ENCODE data around the gene AGBL2. TPM values are rescaled to one million over a fixed set of nuclear protein-coding genes. Genes with fewer than 3 reads are reported as not detected.

The AGBL2 gene
- total and polyA plus RNA-seq, 2 donors (not counting 3 experiments of a cell fraction or from before 2014, with no cell fraction given) = 0.08 to 0.86 TPM

- Histone ChIP-seq H3K9me1 (replicated peaks; ENCODE audit: control insufficient read depth, extremely low read depth, insufficient read depth, low read length) (no peaks in the 10 kb centered on the region), H3K36me3 (ENCODE audit: control insufficient read depth in 2 of 2, extremely low read depth in 1 of 2, insufficient read depth in 2 of 2, low read length in 2 of 2) (no peaks in the 10 kb centered on the region), H3K4me3 (replicated peaks in 1 of 3; ENCODE audit: insufficient read depth in 1 of 3, low read depth in 1 of 3, low read length in 3 of 3) (no peak overlapping the region), H4K20me1 (replicated peaks; ENCODE audit: control insufficient read depth, extremely low read depth, insufficient read depth, low read length) (no peaks in the 10 kb centered on the region), H3K79me2 (ENCODE audit: control insufficient read depth, insufficient read depth, low read length) (no peaks in the 10 kb centered on the region), H3K27me3 (ENCODE audit: control insufficient read depth in 2 of 2, insufficient read depth in 2 of 2, low read length in 2 of 2) (peaks cover 0 to 3% of the 10 kb centered on the region in 2 experiments), H2AFZ (ENCODE audit: low read depth, low read length) (no peak overlapping the region), H3K9ac (replicated peaks; ENCODE audit: extremely low read depth, insufficient read depth, low read length) (no peak overlapping the region), H3K9me3 (replicated peaks; ENCODE audit: control insufficient read depth, insufficient read depth, low read length) (no peaks in the 10 kb centered on the region), H3K4me1 (ENCODE audit: control insufficient read depth, extremely low read depth, insufficient read depth, low read length) (no peaks in the 10 kb centered on the region), H3K4me2 (ENCODE audit: insufficient read depth, low read length) (no peak overlapping the region), H3K27ac (ENCODE audit: insufficient read depth, low read depth, low read length) (no peak overlapping the region)
- intact Hi-C loops (cut with micrococcal nuclease) = no loop called here
- no TSS peak for BruUV-seq (replicated peaks)
- CTCF ChIA-PET = interaction anchor here (1.2 kb wide), 1 partner anchor 15 kb away, joined by 3 read pairs; no protein-coding TSS in a partner anchor
- DNase-seq (ENCODE audit: low read depth, low spot score) = no peak
- dilution Hi-C loops (cut with MboI; ENCODE audit: extremely low pct_ligation_motif_present, low sequenced_read_pairs) = no loop called here
- FAIRE-seq = no peak
- POLR2A ChIA-PET = no interaction called here
- TF ChIP-seq, protein P1, sequence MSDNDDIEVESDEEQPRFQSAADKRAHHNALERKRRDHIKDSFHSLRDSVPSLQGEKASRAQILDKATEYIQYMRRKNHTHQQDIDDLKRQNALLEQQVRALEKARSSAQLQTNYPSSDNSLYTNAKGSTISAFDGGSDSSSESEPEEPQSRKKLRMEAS (IDR thresholded peaks at IDR 0.05; ENCODE audit: insufficient read depth, insufficient read length) = no peak
- TF ChIP-seq, protein P2, sequence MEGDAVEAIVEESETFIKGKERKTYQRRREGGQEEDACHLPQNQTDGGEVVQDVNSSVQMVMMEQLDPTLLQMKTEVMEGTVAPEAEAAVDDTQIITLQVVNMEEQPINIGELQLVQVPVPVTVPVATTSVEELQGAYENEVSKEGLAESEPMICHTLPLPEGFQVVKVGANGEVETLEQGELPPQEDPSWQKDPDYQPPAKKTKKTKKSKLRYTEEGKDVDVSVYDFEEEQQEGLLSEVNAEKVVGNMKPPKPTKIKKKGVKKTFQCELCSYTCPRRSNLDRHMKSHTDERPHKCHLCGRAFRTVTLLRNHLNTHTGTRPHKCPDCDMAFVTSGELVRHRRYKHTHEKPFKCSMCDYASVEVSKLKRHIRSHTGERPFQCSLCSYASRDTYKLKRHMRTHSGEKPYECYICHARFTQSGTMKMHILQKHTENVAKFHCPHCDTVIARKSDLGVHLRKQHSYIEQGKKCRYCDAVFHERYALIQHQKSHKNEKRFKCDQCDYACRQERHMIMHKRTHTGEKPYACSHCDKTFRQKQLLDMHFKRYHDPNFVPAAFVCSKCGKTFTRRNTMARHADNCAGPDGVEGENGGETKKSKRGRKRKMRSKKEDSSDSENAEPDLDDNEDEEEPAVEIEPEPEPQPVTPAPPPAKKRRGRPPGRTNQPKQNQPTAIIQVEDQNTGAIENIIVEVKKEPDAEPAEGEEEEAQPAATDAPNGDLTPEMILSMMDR (IDR thresholded peaks at IDR 0.05; ENCODE audit: extremely low read depth in 1 of 2, insufficient read depth in 1 of 2, low read depth in 1 of 2, low read length in 2 of 2) = no peak
- no peak for TF ChIP-seq GATA2 (IDR thresholded peaks at IDR 0.05; ENCODE audit: insufficient read depth, insufficient read length, low read depth, low read length)
- TF ChIP-seq JUN (IDR thresholded peaks at IDR 0.05; ENCODE audit: borderline replicate concordance, insufficient read depth, insufficient read length, low read depth) = no peak
- TF ChIP-seq POLR2A (IDR thresholded peaks at IDR 0.05; ENCODE audit: low read depth, low read length) = no peak
- no peak for TF ChIP-seq POLR2AphosphoS5 (IDR thresholded peaks at IDR 0.05; ENCODE audit: insufficient read depth, low read depth, low read length)
- TF ChIP-seq EZH2 (IDR thresholded peaks at IDR 0.05; ENCODE audit: borderline replicate concordance, low read depth, low read length, severe bottlenecking) = no peak
- TF ChIP-seq FOS (IDR thresholded peaks at IDR 0.05; ENCODE audit: borderline replicate concordance, insufficient read depth, low read length) = no peak
- no peak for TF ChIP-seq MYC (IDR thresholded peaks at IDR 0.05; ENCODE audit: low read depth, low read length)
Observed at GRCh38 chr11:47611348-47611794, 103.8 kb downstream of the AGBL2 start.
